GM19099 (cell line): ENCODE data around the gene PRDM16.

Experiments
- POLR2A ChIP-seq: IDR thresholded peaks from 3 replicates; pipeline ENCODE4 v1.6.1; 2011; ENCODE audit warnings: low read depth; ENCODE audit not compliant: insufficient read length; ENCODE audit errors: extremely low read depth

Gene PRDM16

GRCh38 chr1:3078430-3078861 is 9.4 kb downstream of the PRDM16 start:
- TF ChIP-seq POLR2A = no peak

GRCh38 chr1:3078871-3079270 is 9.9 kb downstream of the PRDM16 start:
- TF ChIP-seq POLR2A = no peak

DNA sequence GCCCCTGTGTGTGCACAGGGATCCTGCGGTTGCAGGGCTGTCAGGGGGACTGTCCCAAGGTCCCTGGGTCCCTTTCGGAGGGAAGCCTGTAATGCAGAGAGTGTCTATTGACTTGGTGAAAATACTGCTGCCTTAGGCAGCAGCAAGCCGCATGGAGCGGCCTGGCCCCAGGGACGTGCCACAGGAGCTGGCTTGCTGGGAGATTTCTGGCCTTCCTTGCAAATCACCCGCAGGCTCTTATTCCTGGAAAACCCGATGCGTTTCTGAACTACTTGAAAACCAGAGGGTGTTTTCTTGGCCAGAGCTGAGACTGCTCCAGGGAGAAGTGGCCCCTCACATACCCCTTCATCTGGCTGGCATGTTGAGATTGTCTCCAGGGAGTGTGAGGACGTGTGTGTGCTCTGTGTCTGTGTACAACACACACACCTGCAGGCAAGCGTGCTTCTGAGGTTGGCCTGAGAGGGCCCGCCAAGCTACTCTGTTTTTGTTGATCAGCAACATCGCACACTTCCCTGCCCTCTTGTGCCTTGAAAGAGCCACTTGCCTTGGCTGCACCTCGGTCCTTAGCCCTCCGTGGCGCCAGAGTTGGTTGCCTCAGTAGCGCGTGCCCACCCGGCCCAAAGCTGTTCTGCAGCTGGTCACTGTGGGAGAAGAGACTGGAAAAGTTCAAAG is 10.5 kb downstream of the PRDM16 start:
- TF ChIP-seq POLR2A = no peak

- TF ChIP-seq POLR2A = no peak
Observed at GRCh38 chr1:3080053-3080955, 11.3 kb downstream of the PRDM16 start.

DNA sequence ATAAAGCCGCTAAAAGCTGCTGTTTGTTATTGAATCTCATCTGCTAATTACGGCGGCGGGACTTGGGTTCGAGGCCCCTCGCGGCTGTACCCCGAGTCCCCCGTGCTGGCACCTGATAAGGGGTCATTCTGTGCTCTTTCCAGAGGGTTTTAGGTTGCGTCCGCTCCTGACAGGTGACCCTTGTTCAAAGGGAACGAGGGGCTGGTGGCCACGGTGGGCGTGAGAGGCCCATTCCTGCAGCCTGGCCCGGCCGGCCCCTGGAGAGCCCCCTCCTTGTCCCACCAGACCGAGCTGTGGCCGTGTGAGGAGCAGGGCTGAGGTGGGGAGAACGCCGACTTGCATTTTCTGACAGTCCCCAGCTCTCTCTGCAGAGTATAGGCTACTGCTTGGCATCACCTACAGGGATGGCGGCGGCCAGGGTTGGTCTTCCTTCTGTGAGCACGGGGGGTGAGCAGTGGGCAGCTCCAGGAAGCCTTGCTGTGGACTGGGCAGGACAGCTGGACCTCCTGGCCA is 12.2 kb downstream of the PRDM16 start:
- no peak for TF ChIP-seq POLR2A

GRCh38 chr1:3082051-3082450 is 13.0 kb downstream of the PRDM16 start:
- TF ChIP-seq POLR2A = no peak

GRCh38 chr1:3082571-3083516 is 13.8 kb downstream of the PRDM16 start:
- no peak for TF ChIP-seq POLR2A

GRCh38 chr1:3084154-3084553 is 15.2 kb downstream of the PRDM16 start:
- TF ChIP-seq POLR2A = no peak

DNA sequence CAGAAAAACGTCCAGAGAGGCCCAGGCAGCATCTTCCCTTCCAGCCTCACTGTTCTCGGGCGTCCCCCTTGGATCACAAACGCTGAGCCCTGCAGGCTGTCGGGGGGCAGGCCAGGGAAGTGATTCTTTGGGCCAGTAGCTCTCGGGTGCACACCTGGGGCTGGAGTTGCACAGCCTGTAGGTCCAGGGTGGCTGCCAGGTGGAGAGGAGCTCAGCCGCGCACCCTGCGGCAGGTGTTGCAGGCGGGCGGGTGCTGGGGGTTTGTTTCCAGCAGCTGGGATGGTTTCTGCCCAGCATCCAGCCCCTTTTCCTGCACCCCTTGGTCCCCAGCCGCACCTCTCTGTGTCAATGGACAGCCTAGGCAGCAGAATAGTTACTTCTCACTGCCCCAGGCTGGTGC is 15.7 kb downstream of the PRDM16 start:
- no peak for TF ChIP-seq POLR2A

DNA sequence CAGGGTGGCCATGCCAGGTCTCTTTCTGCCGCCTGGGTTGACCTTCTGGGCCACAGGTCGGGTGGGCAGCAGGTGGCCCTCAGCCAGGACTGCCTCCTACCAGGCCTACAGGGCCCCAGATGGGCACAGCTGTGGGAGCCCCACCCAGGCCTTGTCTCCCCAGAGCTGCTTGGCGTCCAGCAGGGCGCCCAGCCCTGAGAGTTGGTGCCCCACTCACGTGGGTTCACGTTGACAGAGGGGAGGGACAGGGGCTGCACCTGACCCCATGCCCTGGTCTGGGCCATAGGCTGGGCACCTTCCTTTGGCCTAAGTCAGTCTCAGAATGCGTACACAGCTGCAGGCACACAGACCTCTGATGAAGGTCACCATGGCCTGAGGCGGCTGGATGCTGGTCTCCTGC is 16.7 kb downstream of the PRDM16 start:
- TF ChIP-seq POLR2A = no peak

DNA sequence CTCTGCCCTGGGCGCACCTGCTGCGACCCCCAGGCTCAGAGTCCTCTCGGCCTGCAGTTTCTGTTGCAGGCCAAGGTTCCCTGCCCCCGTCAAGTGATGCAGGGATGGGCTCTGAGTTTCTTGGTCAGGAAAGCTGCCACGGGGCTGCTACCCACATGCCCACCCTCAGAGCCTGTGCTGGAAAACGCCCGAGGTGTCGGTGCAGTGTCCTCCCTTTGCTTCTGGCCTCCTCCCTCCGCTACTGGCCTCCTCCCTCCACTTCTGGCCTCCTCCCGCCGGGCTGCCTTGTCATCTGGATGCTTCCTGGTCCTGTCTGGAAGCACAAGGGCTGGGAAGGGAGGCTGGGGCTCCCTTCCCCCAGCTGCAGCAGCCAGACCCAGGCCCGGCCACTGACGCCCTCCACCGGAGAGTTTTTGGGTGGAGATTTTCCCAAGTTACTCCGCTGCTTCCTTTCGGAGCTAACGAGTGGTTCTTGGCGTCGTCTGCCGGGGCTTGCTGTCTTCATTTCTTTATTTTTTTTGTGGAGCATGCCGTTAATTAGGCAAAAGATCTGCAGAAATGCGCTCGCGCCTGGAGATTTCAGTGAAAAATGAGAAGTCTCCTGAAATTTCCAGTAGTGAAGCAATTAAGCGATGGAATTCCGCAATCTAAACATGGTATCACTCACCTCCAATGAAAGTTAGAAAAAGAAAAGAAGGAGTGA is 17.4 kb downstream of the PRDM16 start:
- no peak for TF ChIP-seq POLR2A

DNA sequence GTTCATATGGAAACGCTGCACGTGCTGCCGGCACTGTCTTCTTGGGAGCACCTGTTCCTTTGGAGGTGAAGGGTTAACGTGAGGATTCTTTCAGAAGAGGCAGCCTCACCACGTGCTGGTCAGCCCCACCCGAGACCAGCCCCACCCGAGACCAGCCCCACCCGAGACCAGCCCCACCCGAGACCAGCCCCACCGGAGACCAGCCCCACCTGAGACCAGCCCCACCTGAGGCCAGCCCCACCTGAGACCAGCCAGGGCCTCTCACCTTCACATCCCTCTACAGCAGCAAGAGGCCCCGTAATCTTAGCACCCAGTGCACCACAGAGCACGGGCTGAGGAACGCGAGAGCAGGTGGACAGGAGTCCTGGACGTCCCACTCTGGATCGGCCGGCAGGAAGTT is 18.0 kb downstream of the PRDM16 start:
- no peak for TF ChIP-seq POLR2A

DNA sequence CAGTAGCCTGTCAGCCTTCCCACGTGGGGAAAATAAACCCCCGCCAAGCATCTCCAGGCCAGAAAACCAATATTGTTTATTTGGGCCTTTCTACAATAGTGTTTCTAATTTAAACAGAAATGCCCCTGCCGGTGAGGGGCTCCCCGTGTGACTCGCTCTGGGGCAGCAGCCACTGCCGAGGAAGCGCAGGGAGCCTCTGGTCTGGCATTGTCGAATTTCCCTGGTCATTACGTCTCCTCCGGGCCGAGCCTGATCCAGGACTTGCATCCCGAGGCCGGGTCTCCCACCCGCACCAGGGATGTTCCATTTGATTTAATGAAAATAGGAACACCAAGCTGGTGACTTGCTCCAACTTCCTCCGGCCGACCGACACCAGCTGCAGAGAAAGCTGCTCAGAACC is 20.5 kb downstream of the PRDM16 start:
- TF ChIP-seq POLR2A = no peak

GRCh38 chr1:3091334-3091733 is 22.3 kb downstream of the PRDM16 start:
- no peak for TF ChIP-seq POLR2A
